ENCODE data around the gene CES3.

CES3 gene

DNA sequence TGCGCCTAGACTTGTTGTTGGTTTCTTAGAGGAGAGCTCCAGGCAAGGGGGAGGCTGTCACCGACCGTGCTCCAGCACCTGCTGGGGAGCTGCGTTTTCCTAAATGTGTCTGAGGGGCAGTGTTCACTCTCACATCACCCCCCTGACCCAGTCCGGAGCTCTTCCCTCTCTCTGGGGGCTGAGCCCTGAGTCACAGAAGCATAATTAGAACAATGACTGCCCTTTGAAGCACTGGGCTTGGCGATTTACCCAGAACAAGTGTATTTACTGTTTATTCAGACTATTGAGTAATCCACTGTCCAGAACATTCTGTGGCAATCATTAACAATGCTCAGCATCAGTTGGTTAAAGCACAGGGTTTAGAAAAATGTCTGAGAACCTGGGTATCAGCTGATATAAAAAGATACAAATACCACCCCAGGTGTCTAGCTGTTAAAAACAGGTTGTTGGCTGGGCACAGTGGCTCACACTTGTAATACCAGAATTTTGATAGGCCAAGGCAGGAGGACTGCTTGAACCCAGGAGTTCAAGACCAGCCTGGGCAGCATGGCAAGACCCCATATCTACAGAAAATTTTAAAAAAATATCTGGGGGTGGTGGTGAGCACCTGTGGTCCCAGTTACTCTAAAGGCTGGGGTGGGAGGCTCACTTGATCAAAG is 35.4 kb downstream of the CES3 start:
- in situ Hi-C loops (cut with MboI; ENCODE audit: low sequenced_read_pairs): no loop called here

DNA sequence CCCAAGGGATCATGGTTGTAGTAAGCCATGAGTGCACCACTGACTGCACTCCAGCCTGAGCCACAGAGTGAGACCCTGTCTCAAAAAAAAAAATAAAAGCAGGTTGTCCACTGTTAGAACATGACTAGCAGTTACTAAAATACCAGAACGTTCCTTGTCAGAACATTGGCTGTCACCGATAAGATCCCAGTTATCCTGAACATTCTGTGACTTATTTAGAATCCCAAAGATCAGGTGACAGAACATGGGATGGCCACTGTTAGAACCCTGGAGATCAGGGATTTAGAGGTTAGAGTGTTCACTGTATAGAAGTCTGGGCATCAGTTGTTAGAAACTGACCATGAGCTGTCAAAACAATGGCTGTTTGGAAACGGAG is 35.9 kb downstream of the CES3 start:
- in situ Hi-C loops (cut with MboI; ENCODE audit: low sequenced_read_pairs): no loop called here

DNA sequence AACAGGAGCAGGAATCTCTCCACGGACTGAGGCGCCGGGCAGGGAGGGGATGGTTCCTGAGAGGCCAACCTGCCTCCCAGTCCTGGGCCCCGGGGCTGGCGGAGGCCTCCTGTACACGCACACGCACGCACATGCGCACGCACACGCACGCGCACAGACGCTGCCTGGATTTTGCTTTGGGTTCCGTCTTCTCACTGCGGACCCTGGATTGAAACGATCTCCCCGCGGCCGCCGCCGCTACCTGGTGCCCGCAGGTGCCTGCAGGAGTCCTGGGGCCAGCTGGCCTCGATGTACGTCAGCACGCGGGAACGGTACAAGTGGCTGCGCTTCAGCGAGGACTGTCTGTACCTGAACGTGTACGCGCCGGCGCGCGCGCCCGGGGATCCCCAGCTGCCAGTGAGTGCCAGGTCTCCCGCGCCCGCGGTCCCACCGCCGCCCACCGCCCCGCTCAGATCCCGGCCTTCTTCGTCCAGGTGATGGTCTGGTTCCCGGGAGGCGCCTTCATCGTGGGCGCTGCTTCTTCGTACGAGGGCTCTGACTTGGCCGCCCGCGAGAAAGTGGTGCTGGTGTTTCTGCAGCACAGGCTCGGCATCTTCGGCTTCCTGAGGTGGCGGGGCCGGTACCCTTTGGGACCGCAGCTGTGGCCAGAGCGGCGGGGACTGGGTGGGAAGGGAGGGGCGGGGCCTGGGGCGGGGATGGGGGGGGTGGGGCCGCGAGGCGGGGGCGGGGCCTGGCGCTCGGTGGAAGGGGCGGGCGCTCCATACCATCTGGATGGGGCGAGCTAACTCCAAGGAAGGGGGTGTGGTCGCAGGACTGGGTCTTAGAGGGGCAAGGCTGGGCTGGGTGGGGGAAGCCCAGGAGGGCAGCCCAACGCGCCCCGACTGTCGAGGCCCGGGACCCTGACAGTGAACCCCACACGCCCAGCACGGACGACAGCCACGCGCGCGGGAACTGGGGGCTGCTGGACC is 39.6 kb downstream of the CES3 start:
- in situ Hi-C loops (cut with MboI; ENCODE audit: low sequenced_read_pairs): no loop called here

DNA sequence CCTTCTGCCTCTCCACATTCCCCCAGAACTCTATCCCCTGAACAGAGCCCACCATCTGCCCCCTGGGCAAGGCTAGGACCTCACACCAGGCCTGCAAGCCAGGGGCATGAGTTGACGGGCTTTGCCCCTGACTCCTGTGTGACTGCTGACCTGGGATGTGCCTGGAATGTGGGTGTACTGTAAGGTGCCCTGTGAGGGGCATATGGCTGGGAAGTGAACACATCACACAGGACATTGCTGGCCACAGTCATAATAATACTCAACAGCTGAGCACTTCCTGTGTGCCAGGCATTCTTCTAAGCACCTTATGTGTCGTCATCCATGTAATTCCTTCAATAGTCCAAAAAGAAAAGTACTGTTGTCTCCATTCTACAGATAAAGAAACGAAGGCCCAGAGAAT is 40.7 kb downstream of the CES3 start:
- in situ Hi-C loops (cut with MboI; ENCODE audit: low sequenced_read_pairs): no loop called here

DNA sequence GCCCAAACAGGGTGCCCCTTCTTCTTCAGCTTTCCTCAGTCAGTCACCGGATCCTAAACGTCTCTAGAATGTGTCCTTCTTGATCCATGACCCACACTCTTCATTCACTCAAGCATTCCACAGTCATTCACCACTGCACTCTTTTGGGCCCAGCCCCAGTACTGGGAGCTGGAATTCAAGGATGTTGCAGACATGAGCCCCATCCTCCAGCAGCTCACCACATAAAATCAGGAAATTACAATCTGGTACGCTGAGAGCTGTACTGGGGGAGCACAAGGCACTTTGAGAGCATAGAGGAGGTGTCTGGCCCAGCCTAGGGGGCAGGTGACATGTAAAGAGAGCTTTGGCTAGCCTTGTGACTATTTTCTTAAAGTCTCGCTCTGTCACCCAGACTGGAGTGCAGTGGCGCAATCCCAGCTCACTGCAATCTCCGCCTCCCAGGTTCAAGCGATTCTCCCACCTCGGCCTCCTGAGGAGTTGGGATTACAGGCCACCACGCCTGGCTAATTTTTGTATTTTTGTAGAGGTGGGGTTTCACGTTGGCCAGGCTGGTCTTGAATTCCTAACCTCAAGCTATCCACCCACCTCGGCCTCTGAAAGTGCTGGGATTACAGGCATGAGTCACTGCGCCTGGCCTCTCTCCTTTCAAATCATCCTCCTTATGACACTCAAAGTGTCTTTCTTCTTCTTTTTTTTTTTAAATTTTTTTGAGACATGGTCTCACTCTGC is 46.0 kb downstream of the CES3 start:
- in situ Hi-C loops (cut with MboI; ENCODE audit: low sequenced_read_pairs): no loop called here

DNA sequence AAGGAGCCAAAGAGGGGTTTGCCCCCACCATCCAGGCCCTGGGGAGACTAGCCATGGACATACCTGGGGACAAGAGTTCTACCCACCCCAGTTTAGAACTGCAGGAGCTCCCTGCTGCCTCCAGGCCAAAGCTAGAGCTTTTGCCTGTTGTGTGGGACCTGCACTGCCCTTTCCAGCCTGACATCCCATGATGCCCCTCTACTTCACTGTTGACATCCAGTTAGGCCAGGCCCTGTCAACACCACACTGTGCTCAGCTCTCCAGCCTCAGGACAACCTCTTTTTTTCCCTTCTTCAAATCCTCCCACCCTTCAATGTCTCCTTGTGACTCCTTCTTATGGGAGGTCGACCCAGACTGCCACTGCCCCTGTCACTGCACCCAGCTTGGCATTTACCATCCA is 48.1 kb downstream of the CES3 start:
- in situ Hi-C loops (cut with MboI; ENCODE audit: low sequenced_read_pairs): no loop called here

DNA sequence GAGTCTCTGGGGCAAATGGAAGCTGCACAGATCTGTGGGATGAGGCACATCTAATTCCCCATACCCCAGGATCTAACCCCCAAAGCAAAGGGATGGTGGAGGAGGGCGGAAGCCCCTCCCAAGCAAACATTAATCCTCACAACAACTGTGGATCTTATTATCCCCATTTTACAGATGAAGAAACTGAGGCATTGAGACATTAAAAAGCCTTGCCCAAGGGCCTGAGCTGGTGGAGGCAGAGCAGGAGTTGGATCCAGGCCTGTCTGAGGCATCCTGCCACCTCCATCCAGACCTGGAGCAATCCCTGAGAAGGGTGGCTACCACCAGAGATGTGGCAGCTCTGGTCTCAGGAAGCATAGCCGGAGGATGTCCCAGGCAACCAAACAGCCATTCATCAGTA is 50.2 kb downstream of the CES3 start:
- in situ Hi-C loops (cut with MboI; ENCODE audit: low sequenced_read_pairs): loop anchor here (10.0 kb wide), 1 partner anchor 144 kb away; the partner anchor contains the start of genes B3GNT9, FBXL8 and TRADD

DNA sequence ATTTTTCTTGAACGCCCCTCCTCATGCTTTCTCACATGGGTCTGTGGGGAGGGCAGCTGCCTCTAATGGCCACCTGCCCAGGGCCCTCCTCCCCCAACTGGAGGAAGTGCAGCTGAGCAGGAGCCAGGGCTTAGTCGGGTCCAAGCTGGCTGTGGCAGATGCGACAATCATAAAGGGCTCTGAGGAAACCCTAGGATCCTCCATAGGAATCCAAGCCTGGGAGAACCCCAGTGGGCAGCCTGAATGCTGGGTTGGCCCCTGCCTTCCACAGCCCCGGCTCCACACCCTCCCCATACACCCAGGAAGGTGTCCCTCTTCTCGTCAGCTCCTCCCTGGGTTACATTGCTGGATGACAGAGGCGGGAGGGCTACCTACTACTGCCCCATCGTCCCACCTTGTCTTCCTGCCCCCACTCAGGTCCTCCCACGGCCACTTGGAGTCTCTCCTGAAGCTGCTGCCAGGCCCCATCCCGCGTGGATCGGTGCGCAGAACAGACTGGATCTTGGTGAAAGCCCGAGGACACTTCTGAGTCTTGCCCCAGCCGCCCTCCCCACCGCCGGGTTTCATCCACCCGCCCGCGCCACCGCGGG is 52.3 kb downstream of the CES3 start:
- in situ Hi-C loops (cut with MboI; ENCODE audit: low sequenced_read_pairs): loop anchor here (10.0 kb wide), 1 partner anchor 141 kb away; the partner anchor contains the start of genes B3GNT9, FBXL8 and TRADD

DNA sequence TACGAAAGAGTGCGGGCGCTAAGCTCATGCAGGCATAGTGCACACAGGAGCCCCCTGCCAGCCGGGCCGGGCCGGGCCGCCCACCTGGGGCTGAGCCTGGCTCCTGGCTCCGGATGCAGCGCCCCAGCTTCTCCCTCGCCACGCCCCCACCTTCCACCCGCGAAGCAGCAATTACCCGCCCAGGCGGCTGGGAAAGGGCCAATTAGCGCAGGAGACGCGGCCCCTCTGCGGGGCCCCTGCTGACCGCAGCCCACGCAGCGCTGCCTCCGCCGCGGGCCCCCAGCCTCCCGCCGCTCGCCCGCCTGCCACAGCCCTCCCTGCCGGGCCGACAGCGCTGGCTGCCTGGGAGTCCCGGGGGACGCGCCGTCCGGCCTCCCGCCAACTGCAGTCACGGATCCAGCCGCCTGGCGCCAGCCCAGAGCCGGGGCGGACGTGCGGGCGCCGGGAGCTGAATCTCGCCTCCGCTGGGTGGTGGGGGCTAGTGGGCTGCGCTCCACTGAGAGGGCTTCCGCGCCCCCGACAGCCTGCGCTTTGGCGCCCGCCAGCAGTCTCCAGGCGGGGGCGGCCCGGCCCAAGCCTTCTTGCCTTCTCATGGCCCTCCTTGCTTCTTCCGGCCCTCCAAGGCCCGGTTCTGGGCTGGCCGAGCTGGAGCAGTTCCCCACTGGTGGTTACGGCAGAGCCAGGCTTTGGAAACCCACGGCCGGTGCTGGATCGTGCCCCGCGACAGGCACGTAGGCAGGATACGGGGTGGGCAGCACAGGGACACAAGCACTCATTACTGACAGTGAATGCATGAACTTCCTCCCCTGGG is 53.0 kb downstream of the CES3 start:
- in situ Hi-C loops (cut with MboI; ENCODE audit: low sequenced_read_pairs): loop anchor here (10.0 kb wide), 1 partner anchor 141 kb away; the partner anchor contains the start of genes B3GNT9, FBXL8 and TRADD

DNA sequence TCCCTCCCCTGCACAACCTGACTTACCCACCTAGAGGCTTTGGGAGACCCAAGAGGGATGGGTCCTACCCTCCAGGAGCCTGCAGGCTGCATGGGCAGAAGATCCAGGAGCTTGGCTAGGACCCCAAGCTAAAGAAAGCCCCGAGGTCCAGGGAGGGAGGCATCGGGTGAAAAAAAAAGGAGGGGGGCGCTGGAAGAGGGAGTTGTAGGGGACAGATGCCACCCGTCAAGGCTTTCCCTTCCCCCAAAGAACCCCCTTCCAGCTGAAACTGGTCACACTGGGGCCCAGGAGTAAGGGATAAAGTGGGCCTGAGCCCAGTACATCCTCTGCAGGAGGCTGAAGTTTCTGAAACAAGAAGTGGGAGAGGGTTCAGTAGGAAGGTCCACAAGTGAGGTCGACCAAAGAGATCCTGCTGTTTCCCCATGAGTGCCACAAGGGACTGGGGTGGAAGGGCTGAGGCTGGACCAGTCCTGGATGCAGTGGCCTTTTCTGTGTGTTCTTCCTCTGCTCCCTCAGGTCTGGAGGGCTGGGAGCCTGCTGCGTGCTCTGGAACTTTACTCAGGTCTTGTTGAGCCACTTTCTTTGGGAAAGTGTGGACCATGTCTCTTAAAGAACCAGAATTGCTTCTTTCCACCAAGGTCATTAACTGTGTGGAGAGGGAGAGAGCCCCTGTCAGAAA is 53.7 kb downstream of the CES3 start:
- in situ Hi-C loops (cut with MboI; ENCODE audit: low sequenced_read_pairs): loop anchor here (10.0 kb wide), 1 partner anchor 140 kb away; the partner anchor contains the start of genes B3GNT9, FBXL8 and TRADD

DNA sequence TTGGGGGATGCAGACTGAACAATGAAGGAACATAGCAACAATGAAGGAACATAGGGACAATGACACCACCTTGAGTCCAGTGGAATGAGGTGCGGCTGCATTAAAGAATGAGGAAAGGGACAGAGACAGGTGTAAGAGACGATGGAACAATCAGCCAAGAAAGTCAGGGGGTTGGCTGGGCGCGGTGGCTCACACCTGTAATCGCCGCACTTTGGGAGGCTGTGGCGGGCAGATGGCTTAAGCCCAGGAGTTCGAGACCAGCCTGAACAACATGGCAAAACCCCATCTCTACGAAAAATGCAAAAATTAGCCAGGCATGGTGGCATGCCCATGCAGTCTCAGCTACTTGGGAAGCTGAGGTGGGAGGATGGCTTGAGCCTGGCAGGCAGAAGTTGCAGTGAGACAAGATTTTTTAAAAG is 54.3 kb downstream of the CES3 start:
- in situ Hi-C loops (cut with MboI; ENCODE audit: low sequenced_read_pairs): loop anchor here (10.0 kb wide), 1 partner anchor 139 kb away; the partner anchor contains the start of genes B3GNT9, FBXL8 and TRADD

DNA sequence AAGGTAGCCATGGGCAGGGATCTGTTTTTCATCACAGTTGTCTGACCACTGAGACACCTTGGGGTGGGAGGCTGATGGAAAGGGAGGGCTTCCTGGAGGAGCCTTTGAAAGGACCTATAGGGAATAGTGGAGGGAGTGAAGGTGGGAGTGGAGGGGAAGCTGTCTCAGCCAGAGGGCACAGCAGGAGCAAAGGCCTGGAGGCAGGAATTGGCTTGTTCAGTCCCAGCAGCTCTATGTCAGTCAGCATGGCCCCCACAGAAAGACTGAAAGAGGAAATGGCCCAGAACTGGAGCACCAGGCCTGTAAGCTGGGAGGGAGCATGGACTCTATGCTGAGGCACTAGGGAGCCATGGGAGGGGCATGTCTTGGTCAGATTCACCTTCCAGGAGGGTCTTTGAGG is 55.1 kb downstream of the CES3 start:
- in situ Hi-C loops (cut with MboI; ENCODE audit: low sequenced_read_pairs): loop anchor here (10.0 kb wide), 1 partner anchor 139 kb away; the partner anchor contains the start of genes B3GNT9, FBXL8 and TRADD

DNA sequence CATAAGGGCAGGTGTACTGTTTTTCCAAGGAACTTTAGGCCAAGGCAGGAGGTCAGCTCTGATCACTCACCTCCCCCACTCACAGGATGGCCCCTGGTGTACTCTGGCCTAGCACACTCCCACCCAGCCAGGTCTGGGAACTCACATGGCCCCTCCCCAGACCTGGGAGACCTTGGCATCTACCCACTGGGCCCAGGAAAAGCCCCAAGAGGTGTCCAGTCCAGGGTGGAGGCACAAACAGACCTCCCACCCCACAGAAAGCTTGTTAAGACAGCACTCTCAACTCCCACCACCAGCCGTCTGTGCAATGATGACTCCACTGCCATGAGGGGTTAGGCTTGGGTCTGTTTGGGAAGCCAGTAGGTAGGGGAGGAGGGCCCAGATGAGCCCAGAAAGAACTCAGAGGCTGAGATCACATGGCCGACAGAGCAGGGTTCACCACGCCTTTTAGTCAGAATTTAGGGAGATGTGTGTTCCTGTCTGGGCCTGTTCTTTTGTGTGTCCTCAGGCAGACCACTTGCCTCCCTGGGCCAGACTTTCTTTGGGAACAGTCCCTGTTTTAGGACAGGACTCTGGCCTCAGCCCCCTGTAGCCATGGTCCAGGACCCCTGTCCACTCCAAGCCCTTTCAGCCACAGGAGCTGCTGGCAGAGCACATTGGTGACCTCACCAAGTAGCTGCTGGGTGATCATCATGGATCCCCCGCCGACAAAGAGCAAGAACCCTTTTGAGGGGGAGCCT is 55.8 kb downstream of the CES3 start:
- in situ Hi-C loops (cut with MboI; ENCODE audit: low sequenced_read_pairs): loop anchor here (10.0 kb wide), 1 partner anchor 138 kb away; the partner anchor contains the start of genes B3GNT9, FBXL8 and TRADD

DNA sequence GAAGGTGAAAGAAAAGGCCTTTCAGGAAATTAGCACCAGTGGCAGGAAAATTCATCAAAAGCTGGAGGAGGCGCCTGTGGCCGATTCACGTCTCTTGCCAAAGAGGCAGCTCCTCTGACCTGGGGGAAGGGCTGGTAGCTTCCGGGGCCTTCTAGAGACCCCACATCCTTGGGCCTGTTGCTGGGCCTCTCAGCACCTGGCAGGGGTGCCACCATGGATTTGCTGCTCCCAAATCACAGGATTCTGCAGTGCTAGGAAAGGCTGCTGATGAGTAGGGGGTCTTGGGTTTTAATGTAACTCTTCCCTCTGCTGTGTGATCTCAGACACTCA is 56.3 kb downstream of the CES3 start:
- in situ Hi-C loops (cut with MboI; ENCODE audit: low sequenced_read_pairs): loop anchor here (10.0 kb wide), 1 partner anchor 137 kb away; the partner anchor contains the start of genes B3GNT9, FBXL8 and TRADD

DNA sequence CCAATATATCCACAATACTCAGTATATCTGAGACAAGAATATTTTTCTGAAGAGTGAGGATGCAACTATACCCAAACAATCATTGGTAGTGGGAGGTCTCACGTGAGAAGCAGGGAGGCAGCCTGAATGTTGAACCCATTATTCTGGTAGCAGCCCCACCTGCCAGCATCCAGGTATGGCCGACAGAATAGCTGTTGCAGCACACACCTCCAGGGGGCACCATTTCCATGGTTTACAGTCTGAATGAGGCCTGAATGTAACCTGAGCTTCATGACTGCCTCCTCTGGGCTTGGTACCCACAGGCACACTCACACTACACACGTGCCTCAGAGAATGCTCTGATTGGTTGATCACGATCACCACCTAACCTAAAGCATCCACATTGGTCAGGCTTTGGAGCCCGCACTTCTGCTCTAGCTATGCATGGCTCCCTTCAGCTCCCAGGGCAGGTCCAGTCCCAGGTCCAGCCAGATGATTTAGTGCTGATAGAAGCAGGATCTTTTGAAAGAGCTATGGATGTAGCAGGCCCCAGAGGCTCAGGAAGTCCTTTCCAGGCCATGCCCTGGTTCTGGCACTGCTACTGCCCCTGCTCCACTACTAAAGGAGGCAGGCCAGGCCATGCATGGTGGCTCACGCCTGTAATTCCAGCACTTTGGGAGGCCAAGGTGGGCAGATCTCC is 56.9 kb downstream of the CES3 start:
- in situ Hi-C loops (cut with MboI; ENCODE audit: low sequenced_read_pairs): loop anchor here (10.0 kb wide), 1 partner anchor 137 kb away; the partner anchor contains the start of genes B3GNT9, FBXL8 and TRADD

DNA sequence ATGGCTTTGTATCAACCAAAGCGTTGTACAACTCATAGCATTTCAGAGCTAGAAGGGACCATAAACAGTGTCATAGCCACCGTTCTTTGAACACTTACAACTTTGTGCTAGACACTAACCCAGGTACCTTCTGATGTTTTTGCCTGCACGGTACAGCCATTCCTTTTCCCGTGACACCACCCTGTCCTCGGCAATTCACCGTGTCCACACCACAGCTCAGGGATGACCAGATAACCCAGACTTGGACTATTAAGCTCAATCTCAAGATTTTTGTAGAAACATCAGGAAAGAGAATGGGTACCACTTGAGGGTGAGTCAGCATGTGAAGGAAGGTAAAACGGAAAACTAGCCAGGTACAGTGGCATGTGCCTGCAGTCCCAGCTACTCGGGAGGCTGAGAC is 58.1 kb downstream of the CES3 start:
- in situ Hi-C loops (cut with MboI; ENCODE audit: low sequenced_read_pairs): loop anchor here (10.0 kb wide), 1 partner anchor 136 kb away; the partner anchor contains the start of genes B3GNT9, FBXL8 and TRADD

DNA sequence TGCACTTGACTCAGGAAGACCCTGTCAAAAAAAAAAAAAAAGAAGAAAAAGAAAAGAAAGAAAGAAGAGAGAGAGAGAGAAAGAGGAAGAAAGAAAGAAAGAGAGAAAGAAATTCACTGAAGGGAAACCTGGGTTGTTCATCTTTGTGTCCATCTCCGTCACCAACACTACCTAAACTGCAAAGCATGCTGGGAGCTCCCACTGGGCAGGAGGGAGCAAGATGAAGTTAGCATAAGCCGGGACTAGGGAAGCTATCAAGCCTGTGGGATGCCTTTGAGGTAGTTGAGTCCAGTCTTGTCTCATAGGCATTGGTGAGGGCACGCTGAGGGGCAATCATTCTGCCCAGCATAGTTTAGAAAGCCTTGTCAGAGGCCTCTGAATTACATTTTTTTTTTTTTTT is 60.3 kb downstream of the CES3 start:
- in situ Hi-C loops (cut with MboI; ENCODE audit: low sequenced_read_pairs): no loop called here

Data from HL-60/S4 treated with retinoic acid at 250 ng/mL for 4 days and 3 days (cell line).